ENCODE data around the gene NKD2.
"Not testable (repeated sequence)": the region's sequence is repeated elsewhere in the genome, so short reads cannot be mapped to it uniquely, and the experiment has no call there.

The NKD2 gene

GRCh38 chr5:991472-992267 is 16.9 kb upstream of the NKD2 start:
- Histone ChIP-seq H3K9me3 (ENCODE audit: control insufficient read depth, insufficient read depth, low read depth, low read length) (peaks cover 3% of the 10 kb centered on the region; the same call in 1 of the 2 replicates), H3K4me3 (ENCODE audit: low read depth, low read length) (no peak overlapping the region), H3K27me3 (ENCODE audit: control insufficient read depth, insufficient read depth, low read length) (no peaks in the 10 kb centered on the region; the same call in 1 of the 2 replicates), H3K36me3 (ENCODE audit: control insufficient read depth, insufficient read depth, low read length) (no peaks in the 10 kb centered on the region), H3K9ac (ENCODE audit: low read length) (no peak overlapping the region), H3K4me1 (ENCODE audit: control insufficient read depth, insufficient read depth, low read length) (peaks cover 6% of the 10 kb centered on the region; the same call in 1 of the 2 replicates), H3K27ac (ENCODE audit: low read depth, low read length) (no peak overlapping the region)

DNA sequence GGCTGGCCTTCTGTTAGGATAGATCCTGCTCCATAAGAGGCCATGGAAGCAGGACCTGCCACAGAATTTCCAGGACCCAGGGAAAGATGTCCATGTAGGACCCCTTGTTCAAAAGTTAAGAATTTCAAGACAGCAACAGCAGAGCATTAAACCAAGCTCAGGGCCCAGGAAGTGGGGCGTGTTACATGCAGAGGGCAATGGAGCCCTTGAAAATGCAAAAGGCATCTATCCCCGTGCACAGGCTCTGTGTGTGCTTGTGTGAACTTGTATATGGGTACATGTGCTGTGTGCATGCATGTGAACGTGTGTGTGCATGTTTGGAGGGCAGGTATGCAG is 14.4 kb upstream of the NKD2 start:
- no peaks in the 10 kb centered on the region for H3K36me3 ChIP-seq (ENCODE audit: control insufficient read depth, insufficient read depth, low read length)
- H3K9ac ChIP-seq (ENCODE audit: low read length): no peak overlapping the region
- no peak overlapping the region for H3K4me3 ChIP-seq (ENCODE audit: low read depth, low read length)
- no peaks in the 10 kb centered on the region for H3K9me3 ChIP-seq (ENCODE audit: control insufficient read depth, insufficient read depth, low read depth, low read length)
- peaks cover 12% of the 10 kb centered on the region for H3K4me1 ChIP-seq (ENCODE audit: control insufficient read depth, insufficient read depth, low read length)
- H3K27me3 ChIP-seq (ENCODE audit: control insufficient read depth, insufficient read depth, low read length): no peaks in the 10 kb centered on the region; the same call in 1 of the 2 replicates
- H3K27ac ChIP-seq (ENCODE audit: low read depth, low read length): no peak overlapping the region

DNA sequence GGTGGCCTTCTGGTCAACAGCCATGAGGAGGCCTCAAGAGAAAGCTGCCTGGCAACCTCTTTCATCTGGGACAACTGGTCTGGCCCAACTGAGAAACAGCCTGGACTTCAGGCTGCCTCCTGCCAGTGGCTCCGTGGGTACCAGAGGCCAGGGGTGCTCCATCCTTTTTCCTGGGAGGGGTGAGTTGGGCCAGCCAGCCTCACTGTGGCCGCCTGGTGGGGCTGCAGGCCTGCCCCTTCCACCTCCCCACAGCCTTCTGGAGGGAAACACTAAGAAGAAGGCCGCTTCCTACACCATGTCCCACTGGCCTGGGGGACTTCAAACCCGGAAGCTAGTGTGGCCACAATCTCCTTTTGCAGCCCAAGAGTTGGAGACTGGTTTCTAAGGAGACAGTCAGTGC is 13.8 kb upstream of the NKD2 start:
- Histone ChIP-seq H3K4me1 (ENCODE audit: control insufficient read depth, insufficient read depth, low read length) (peaks cover 12% of the 10 kb centered on the region), H3K27me3 (ENCODE audit: control insufficient read depth, insufficient read depth, low read length) (no peaks in the 10 kb centered on the region; the same call in 1 of the 2 replicates), H3K4me3 (ENCODE audit: low read depth, low read length) (no peak overlapping the region), H3K27ac (ENCODE audit: low read depth, low read length) (no peak overlapping the region), H3K9me3 (ENCODE audit: control insufficient read depth, insufficient read depth, low read depth, low read length) (no peaks in the 10 kb centered on the region), H3K9ac (ENCODE audit: low read length) (no peak overlapping the region), H3K36me3 (ENCODE audit: control insufficient read depth, insufficient read depth, low read length) (no peaks in the 10 kb centered on the region)

DNA sequence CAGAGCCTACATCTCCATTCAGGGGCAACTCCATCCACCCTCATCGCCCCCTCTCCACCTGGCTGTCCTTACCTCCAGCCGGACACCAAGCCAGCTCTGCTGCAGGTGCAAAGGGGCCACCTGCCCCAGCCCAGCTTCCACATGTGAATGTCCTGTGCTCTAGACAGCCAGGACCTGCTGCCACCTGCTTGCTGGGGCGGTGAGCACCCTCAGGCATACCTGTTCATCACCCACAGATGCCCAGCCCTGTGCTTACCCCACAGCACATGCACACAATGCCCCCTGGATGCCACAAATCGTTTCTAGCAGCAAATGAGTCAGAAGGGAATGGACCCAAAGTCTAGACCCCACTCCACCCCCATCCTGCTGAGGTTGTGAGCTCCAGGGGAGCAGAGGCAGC is 13.3 kb upstream of the NKD2 start:
- no peak overlapping the region for H3K9ac ChIP-seq (ENCODE audit: low read length)
- no peaks in the 10 kb centered on the region; the same call in 1 of the 2 replicates for H3K27me3 ChIP-seq (ENCODE audit: control insufficient read depth, insufficient read depth, low read length)
- no peaks in the 10 kb centered on the region for H3K9me3 ChIP-seq (ENCODE audit: control insufficient read depth, insufficient read depth, low read depth, low read length)
- no peak overlapping the region for H3K27ac ChIP-seq (ENCODE audit: low read depth, low read length)
- H3K4me1 ChIP-seq (ENCODE audit: control insufficient read depth, insufficient read depth, low read length): peaks cover 12% of the 10 kb centered on the region
- H3K4me3 ChIP-seq (ENCODE audit: low read depth, low read length): no peak overlapping the region
- no peaks in the 10 kb centered on the region for H3K36me3 ChIP-seq (ENCODE audit: control insufficient read depth, insufficient read depth, low read length)

- no peak overlapping the region for H3K4me3 ChIP-seq (ENCODE audit: low read depth, low read length)
- H3K9me3 ChIP-seq (ENCODE audit: control insufficient read depth, insufficient read depth, low read depth, low read length): no peaks in the 10 kb centered on the region
- H3K4me1 ChIP-seq (ENCODE audit: control insufficient read depth, insufficient read depth, low read length): peaks cover 12% of the 10 kb centered on the region
- no peak overlapping the region for H3K27ac ChIP-seq (ENCODE audit: low read depth, low read length)
- no peaks in the 10 kb centered on the region for H3K36me3 ChIP-seq (ENCODE audit: control insufficient read depth, insufficient read depth, low read length)
- no peak overlapping the region for H3K9ac ChIP-seq (ENCODE audit: low read length)
- peaks cover 10% of the 10 kb centered on the region; the same call in 1 of the 2 replicates for H3K27me3 ChIP-seq (ENCODE audit: control insufficient read depth, insufficient read depth, low read length)
These were observed 11.6 kb upstream of the NKD2 start for GRCh38 chr5:997001-997474.

DNA sequence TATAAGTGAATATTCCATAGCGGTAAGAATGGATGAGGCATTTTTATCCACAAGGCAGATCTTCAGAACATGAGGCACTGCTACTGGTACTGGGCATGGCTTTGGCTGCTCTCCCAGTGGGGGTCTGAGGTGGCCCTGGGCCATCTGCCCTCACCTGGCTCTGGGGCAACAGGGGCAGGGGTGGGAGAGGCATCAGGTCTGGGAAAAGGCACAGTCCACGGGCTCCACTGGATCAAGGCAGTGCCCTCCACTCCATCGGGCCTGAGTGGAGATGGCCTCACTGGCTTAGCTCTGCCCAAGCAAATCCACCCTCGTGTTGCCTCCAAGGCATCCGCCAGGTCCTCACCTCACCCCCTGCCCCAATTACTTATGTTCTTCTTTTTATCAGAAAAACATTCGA is 10.9 kb upstream of the NKD2 start:
- Histone ChIP-seq H3K9ac (ENCODE audit: low read length) (no peak overlapping the region), H3K4me3 (ENCODE audit: low read depth, low read length) (no peak overlapping the region), H3K36me3 (ENCODE audit: control insufficient read depth, insufficient read depth, low read length) (no peaks in the 10 kb centered on the region), H3K27me3 (ENCODE audit: control insufficient read depth, insufficient read depth, low read length) (peaks cover 11% of the 10 kb centered on the region), H3K27ac (ENCODE audit: low read depth, low read length) (no peak overlapping the region), H3K4me1 (ENCODE audit: control insufficient read depth, insufficient read depth, low read length) (peaks cover 12% of the 10 kb centered on the region), H3K9me3 (ENCODE audit: control insufficient read depth, insufficient read depth, low read depth, low read length) (no peaks in the 10 kb centered on the region)

- no peaks in the 10 kb centered on the region for H3K36me3 ChIP-seq (ENCODE audit: control insufficient read depth, insufficient read depth, low read length)
- H3K4me1 ChIP-seq (ENCODE audit: control insufficient read depth, insufficient read depth, low read length): peaks cover 11% of the 10 kb centered on the region
- peaks cover 18% of the 10 kb centered on the region for H3K27me3 ChIP-seq (ENCODE audit: control insufficient read depth, insufficient read depth, low read length)
- H3K4me3 ChIP-seq (ENCODE audit: low read depth, low read length): no peak overlapping the region
- no peaks in the 10 kb centered on the region for H3K9me3 ChIP-seq (ENCODE audit: control insufficient read depth, insufficient read depth, low read depth, low read length)
- H3K27ac ChIP-seq (ENCODE audit: low read depth, low read length): no peak overlapping the region
- no peak overlapping the region for H3K9ac ChIP-seq (ENCODE audit: low read length)
These were observed 10.2 kb upstream of the NKD2 start for GRCh38 chr5:998246-999031.

DNA sequence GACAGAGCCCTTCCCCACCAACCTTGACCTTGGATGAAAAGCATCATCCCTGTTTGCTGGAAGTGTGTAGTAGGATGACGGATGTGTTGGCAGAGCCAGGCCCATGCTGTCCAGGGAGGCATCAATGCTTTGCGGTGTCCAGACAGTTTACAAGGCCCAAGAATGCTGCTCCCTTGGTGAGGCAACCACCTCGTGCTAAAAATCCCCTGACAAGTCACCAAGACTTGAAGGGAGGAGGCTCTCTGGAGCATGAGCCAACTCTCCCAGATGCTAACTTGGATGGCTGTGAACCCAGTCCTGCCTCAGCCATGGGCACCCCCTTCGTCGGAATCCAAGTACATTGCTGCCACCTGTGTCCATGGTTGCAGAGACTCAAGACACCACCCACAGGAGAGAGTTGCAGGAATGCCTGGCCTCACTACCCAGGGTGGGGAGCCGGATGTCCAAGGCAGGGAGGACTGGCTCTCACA is 9.5 kb upstream of the NKD2 start:
- Histone ChIP-seq H3K27ac (ENCODE audit: low read depth, low read length) (no peak overlapping the region), H3K9ac (ENCODE audit: low read length) (no peak overlapping the region), H3K27me3 (ENCODE audit: control insufficient read depth, insufficient read depth, low read length) (peaks cover 24% of the 10 kb centered on the region), H3K4me3 (ENCODE audit: low read depth, low read length) (no peak overlapping the region), H3K36me3 (ENCODE audit: control insufficient read depth, insufficient read depth, low read length) (no peaks in the 10 kb centered on the region), H3K4me1 (ENCODE audit: control insufficient read depth, insufficient read depth, low read length) (peaks cover 7% of the 10 kb centered on the region), H3K9me3 (ENCODE audit: control insufficient read depth, insufficient read depth, low read depth, low read length) (no peaks in the 10 kb centered on the region)

DNA sequence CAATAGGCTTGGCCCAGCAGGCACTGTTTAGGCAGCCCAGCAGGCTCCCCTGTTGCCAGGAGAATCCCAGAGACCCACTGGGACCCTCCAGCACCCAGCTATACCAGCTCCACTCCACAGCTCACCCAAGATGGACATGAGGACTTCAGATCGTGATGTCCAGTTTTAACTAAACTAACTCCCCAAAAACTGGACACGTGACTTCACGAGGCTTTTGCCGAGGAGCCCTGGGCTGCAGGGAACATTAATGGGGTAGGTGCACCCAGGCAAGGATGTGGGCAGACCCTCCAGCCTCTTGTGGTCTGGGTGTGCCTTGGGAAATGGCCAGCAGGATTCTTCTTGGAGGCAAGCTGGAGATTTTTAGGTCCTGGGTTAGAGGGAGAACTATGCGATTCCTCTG is 8.9 kb upstream of the NKD2 start:
- Histone ChIP-seq H3K36me3 (ENCODE audit: control insufficient read depth, insufficient read depth, low read length) (no peaks in the 10 kb centered on the region), H3K9me3 (ENCODE audit: control insufficient read depth, insufficient read depth, low read depth, low read length) (no peaks in the 10 kb centered on the region), H3K4me1 (ENCODE audit: control insufficient read depth, insufficient read depth, low read length) (peaks cover 12% of the 10 kb centered on the region), H3K27me3 (ENCODE audit: control insufficient read depth, insufficient read depth, low read length) (peaks cover 31% of the 10 kb centered on the region), H3K9ac (ENCODE audit: low read length) (no peak overlapping the region), H3K4me3 (ENCODE audit: low read depth, low read length) (no peak overlapping the region), H3K27ac (ENCODE audit: low read depth, low read length) (no peak overlapping the region)

- peaks cover 12% of the 10 kb centered on the region for H3K4me1 ChIP-seq (ENCODE audit: control insufficient read depth, insufficient read depth, low read length)
- H3K9me3 ChIP-seq (ENCODE audit: control insufficient read depth, insufficient read depth, low read depth, low read length): no peaks in the 10 kb centered on the region
- no peak overlapping the region for H3K9ac ChIP-seq (ENCODE audit: low read length)
These were observed 8.3 kb upstream of the NKD2 start for GRCh38 chr5:1000329-1000728.

GRCh38 chr5:1000831-1001230 is 7.8 kb upstream of the NKD2 start:
- peaks cover 12% of the 10 kb centered on the region for H3K4me1 ChIP-seq (ENCODE audit: control insufficient read depth, insufficient read depth, low read length)
- H3K9ac ChIP-seq (ENCODE audit: low read length); H3K36me3 ChIP-seq (ENCODE audit: control insufficient read depth, insufficient read depth, low read length); H3K27ac ChIP-seq (ENCODE audit: low read depth, low read length); H3K9me3 ChIP-seq (ENCODE audit: control insufficient read depth, insufficient read depth, low read depth, low read length); H3K4me3 ChIP-seq (ENCODE audit: low read depth, low read length): not testable (repeated sequence)
- H3K27me3 ChIP-seq (ENCODE audit: control insufficient read depth, insufficient read depth, low read length): peaks cover 42% of the 10 kb centered on the region

More at GRCh38 chr5:1000329-1000728, 8.3 kb upstream of the NKD2 start:
- Histone ChIP-seq H3K36me3 (ENCODE audit: control insufficient read depth, insufficient read depth, low read length) (no peaks in the 10 kb centered on the region), H3K27me3 (ENCODE audit: control insufficient read depth, insufficient read depth, low read length) (peaks cover 37% of the 10 kb centered on the region), H3K27ac (ENCODE audit: low read depth, low read length) (no peak overlapping the region), H3K4me3 (ENCODE audit: low read depth, low read length) (no peak overlapping the region)
